HEK293 (cell line): ENCODE measurements around the gene ATXN7.

Experiments used
- CTCF ChIA-PET: fragments of 350-600 bp; formaldehyde crosslinking; extraction: SDS; loops from one replicate; lab custom pipeline; 2021; ENCODE audit warnings: antibody characterized with exemption; lab: Yijun Ruan, JAX
- POLR2A ChIA-PET: fragments of 300-600 bp; formaldehyde crosslinking; extraction: SDS; loops from one replicate; lab custom pipeline; 2020; ENCODE audit warnings: antibody characterized with exemption, inconsistent platforms; lab: Yijun Ruan, JAX
- H3K27ac ChIP-seq: fragments of 200-500 bp; sonication (Bioruptor generic); 2 replicates; pipeline ENCODE4 v1.5.1; 2014; ENCODE audit warnings: low read depth, low read length, control low read depth, inconsistent platforms; ENCODE audit errors: extremely low read depth
- H3K36me3 ChIP-seq, 2 experiments: fragments of 200-500 bp in 1 of 2; sonication (Bioruptor generic) in 1 of 2; 1 replicate in 1 of 2; 2 replicates in 1 of 2; pipeline ENCODE4 v1.5.1; 2014 to 2017; ENCODE audit warnings: inconsistent platforms in 2 of 2, low read length in 2 of 2; ENCODE audit not compliant: control insufficient read depth in 2 of 2, insufficient read depth in 1 of 2
- H3K4me1 ChIP-seq: fragments of 200-500 bp; sonication (Bioruptor generic); 2 replicates; pipeline ENCODE4 v1.5.1; 2014; ENCODE audit warnings: mild to moderate bottlenecking, low read length, inconsistent platforms; ENCODE audit not compliant: control insufficient read depth, insufficient read depth
- H3K4me3 ChIP-seq: 2 replicates; pipeline ENCODE4 v1.5.1; 2011; ENCODE audit warnings: low read depth, mild to moderate bottlenecking, control low read depth, low read length, moderate library complexity
- H3K9me3 ChIP-seq: fragments of 200-500 bp; sonication (Bioruptor generic); 2 replicates; pipeline ENCODE4 v1.5.1; 2014; ENCODE audit warnings: low read depth, low read length, inconsistent platforms; ENCODE audit not compliant: control insufficient read depth, insufficient read depth
- KLF10 ChIP-seq: fragments of 450-650 bp; IDR thresholded peaks from 2 replicates; pipeline ENCODE4 v1.5.1; 2018; ENCODE audit warnings: missing biosample characterization, mild to moderate bottlenecking, missing genetic modification characterization
- KLF7 ChIP-seq: fragments of 450-650 bp; formaldehyde crosslinking; IDR thresholded peaks from 2 replicates; pipeline ENCODE4 v1.5.1; 2016; ENCODE audit warnings: missing biosample characterization, missing genetic modification characterization, borderline replicate concordance
- MYNN ChIP-seq: fragments of 450-650 bp; formaldehyde crosslinking; IDR thresholded peaks from 2 replicates; pipeline ENCODE4 v1.5.1; 2016; ENCODE audit warnings: missing biosample characterization, missing genetic modification characterization, borderline replicate concordance
- PRDM1 ChIP-seq: fragments of 450-650 bp; formaldehyde crosslinking; IDR thresholded peaks from 2 replicates; pipeline ENCODE4; 2016; ENCODE audit warnings: missing biosample characterization, missing genetic modification characterization
- SCRT2 ChIP-seq: fragments of 450-650 bp; formaldehyde crosslinking; IDR thresholded peaks from 2 replicates; pipeline ENCODE4 v1.5.1; 2016; ENCODE audit warnings: missing biosample characterization, missing genetic modification characterization
- SP7 ChIP-seq: fragments of 450-650 bp; formaldehyde crosslinking; IDR thresholded peaks from 2 replicates; pipeline ENCODE4 v1.5.1; 2016; ENCODE audit warnings: missing biosample characterization, missing genetic modification characterization
- ZBTB17 ChIP-seq: fragments of 450-650 bp; formaldehyde crosslinking; IDR thresholded peaks from 2 replicates; pipeline ENCODE4 v1.5.1; 2016; ENCODE audit warnings: missing biosample characterization, missing genetic modification characterization
- ZEB2 ChIP-seq: fragments of 450-650 bp; formaldehyde crosslinking; IDR thresholded peaks from 2 replicates; pipeline ENCODE4 v1.5.1; 2016; ENCODE audit warnings: missing biosample characterization, missing genetic modification characterization
- ZNF311 ChIP-seq: fragments of 450-650 bp; formaldehyde crosslinking; IDR thresholded peaks from 2 replicates; pipeline ENCODE4 v1.5.1; 2017; ENCODE audit warnings: missing biosample characterization, missing genetic modification characterization, borderline replicate concordance
- ZNF366 ChIP-seq: fragments of 450-650 bp; formaldehyde crosslinking; conservative IDR thresholded peaks from 2 replicates; pipeline ENCODE4 v1.5.1; 2016; ENCODE audit warnings: missing biosample characterization, missing genetic modification characterization
- ZNF600 ChIP-seq: fragments of 450-650 bp; formaldehyde crosslinking; IDR thresholded peaks from 2 replicates; pipeline ENCODE4 v1.5.1; 2016; ENCODE audit warnings: missing biosample characterization, missing genetic modification characterization
- ZNF629 ChIP-seq: fragments of 450-650 bp; formaldehyde crosslinking; IDR thresholded peaks from 2 replicates; pipeline ENCODE4 v1.5.1; 2017; ENCODE audit warnings: missing biosample characterization, missing genetic modification characterization
- TF ChIP-seq, protein P1 (sequence below): fragments of 450-650 bp; formaldehyde crosslinking; IDR thresholded peaks from 2 replicates; pipeline ENCODE4 v1.5.1; 2017; ENCODE audit warnings: missing biosample characterization, missing genetic modification characterization
- TF ChIP-seq, protein P2 (sequence below): fragments of 450-650 bp; formaldehyde crosslinking; IDR thresholded peaks from 2 replicates; pipeline ENCODE4 v1.5.1; 2017; ENCODE audit warnings: missing biosample characterization, missing genetic modification characterization
- TF ChIP-seq, protein P3 (sequence below): fragments of 450-650 bp; formaldehyde crosslinking; IDR thresholded peaks from 2 replicates; pipeline ENCODE4 v1.5.1; 2016; ENCODE audit warnings: missing biosample characterization, missing genetic modification characterization, low read depth
- TF ChIP-seq, protein P4 (sequence below): fragments of 450-650 bp; formaldehyde crosslinking; IDR thresholded peaks from 2 replicates; pipeline ENCODE4 v1.5.1; 2016; ENCODE audit warnings: missing biosample characterization, missing genetic modification characterization, low read depth
- TF ChIP-seq, protein P5 (sequence below): fragments of 450-650 bp; formaldehyde crosslinking; IDR thresholded peaks from 2 replicates; pipeline ENCODE4 v1.5.1; 2017; ENCODE audit warnings: missing biosample characterization, missing genetic modification characterization
- TF ChIP-seq, protein P6 (sequence below): fragments of 450-650 bp; IDR thresholded peaks from 2 replicates; pipeline ENCODE4 v1.5.1; 2018; ENCODE audit warnings: missing biosample characterization, mild to moderate bottlenecking, missing genetic modification characterization

The ATXN7 gene

DNA sequence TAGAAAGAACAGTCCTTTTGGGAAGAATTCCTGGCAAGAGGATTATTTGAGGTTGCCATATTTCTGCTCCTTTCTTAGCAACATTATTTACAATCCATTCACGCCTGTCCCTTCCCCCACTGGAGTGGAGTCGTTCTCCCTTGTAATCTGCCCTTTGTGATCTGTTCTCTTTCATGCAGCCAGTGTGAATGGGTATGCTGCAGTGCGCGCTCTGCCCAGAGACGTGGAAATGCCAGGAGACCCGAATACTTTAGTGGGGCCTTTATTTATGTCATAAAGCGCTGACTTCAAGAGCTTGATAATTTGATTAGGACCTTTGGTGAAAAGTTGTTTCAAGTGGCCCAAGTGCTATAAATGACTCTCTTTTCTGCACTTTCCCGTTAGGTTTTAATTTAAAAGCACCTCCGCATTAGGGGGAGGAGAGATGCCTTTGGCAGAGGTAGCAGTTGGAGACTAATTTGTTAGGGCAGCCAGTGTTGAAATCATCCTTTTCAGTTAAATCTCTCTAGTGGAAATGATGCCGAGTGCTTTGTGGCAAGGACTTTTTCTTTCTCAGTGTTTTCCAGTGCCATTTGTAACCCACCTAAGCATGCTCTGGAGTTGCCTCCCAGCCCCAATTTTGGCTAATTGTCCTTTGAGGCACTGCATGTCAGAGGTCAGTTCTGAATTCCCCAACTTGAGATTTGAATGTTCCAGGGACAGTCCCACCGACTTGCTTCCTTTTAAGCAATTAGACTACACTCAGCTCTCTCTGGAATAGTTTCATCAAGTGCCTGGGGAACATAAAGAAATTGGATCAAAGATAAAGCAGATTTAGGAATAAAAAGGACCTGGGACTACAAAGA is 107.2 kb downstream of the ATXN7 start:
- Histone ChIP-seq H3K36me3 (peaks cover 0 to 4% of the 10 kb centered on the region in 2 experiments; a peak in 1 of 3 replicates), H3K27ac (no peak overlapping the region), H3K4me1 (peaks cover 24% of the 10 kb centered on the region), H3K9me3 (no peaks in the 10 kb centered on the region), H3K4me3 (no peak overlapping the region)
- ChIA-PET CTCF (interaction anchor here (0.6 kb wide), 1 partner anchor 23 kb away, joined by 4 read pairs; no protein-coding TSS in a partner anchor), POLR2A (no interaction called here)
- TF ChIP-seq KLF7 (tag by site-specific recombination) (no peak), MYNN (tag by site-specific recombination) (peak; percentile 70; the same call in 1 of the 2 replicates)
- TF ChIP-seq, protein P1, sequence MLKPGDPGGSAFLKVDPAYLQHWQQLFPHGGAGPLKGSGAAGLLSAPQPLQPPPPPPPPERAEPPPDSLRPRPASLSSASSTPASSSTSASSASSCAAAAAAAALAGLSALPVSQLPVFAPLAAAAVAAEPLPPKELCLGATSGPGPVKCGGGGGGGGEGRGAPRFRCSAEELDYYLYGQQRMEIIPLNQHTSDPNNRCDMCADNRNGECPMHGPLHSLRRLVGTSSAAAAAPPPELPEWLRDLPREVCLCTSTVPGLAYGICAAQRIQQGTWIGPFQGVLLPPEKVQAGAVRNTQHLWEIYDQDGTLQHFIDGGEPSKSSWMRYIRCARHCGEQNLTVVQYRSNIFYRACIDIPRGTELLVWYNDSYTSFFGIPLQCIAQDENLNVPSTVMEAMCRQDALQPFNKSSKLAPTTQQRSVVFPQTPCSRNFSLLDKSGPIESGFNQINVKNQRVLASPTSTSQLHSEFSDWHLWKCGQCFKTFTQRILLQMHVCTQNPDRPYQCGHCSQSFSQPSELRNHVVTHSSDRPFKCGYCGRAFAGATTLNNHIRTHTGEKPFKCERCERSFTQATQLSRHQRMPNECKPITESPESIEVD (tag by site-specific recombination): peak; percentile 51
- TF ChIP-seq, protein P2, sequence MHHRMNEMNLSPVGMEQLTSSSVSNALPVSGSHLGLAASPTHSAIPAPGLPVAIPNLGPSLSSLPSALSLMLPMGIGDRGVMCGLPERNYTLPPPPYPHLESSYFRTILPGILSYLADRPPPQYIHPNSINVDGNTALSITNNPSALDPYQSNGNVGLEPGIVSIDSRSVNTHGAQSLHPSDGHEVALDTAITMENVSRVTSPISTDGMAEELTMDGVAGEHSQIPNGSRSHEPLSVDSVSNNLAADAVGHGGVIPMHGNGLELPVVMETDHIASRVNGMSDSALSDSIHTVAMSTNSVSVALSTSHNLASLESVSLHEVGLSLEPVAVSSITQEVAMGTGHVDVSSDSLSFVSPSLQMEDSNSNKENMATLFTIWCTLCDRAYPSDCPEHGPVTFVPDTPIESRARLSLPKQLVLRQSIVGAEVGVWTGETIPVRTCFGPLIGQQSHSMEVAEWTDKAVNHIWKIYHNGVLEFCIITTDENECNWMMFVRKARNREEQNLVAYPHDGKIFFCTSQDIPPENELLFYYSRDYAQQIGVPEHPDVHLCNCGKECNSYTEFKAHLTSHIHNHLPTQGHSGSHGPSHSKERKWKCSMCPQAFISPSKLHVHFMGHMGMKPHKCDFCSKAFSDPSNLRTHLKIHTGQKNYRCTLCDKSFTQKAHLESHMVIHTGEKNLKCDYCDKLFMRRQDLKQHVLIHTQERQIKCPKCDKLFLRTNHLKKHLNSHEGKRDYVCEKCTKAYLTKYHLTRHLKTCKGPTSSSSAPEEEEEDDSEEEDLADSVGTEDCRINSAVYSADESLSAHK (tag by site-specific recombination): peak; percentile 86

DNA sequence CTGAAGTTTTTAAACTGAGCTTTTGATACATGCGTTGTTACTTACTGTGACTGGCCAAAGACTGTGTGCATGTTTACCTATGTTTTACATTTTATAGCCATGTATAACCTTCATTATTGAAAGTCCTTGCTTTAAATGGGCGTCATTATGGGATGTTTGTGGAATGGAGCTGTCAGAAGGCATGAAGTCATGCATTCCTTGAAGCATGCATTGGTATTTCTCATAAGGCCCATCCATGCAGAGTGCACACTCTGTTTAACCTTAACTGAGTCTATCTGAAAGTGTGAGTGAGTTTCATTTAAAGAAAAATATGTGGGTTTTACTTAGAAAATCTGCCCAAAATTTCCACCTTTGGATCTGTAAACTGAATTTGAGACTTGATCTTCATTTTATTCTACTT is 108.5 kb downstream of the ATXN7 start:
- Histone ChIP-seq H3K27ac (no peak overlapping the region), H3K4me3 (no peak overlapping the region), H3K4me1 (peaks cover 29% of the 10 kb centered on the region), H3K36me3 (peaks cover 0 to 4% of the 10 kb centered on the region in 2 experiments; a peak in 1 of 3 replicates), H3K9me3 (no peaks in the 10 kb centered on the region)
- ChIA-PET CTCF (interaction anchor here (1.0 kb wide), 1 partner anchor 12 kb away, joined by 3 read pairs; no protein-coding TSS in a partner anchor), POLR2A (no interaction called here)
- TF ChIP-seq, protein P3, sequence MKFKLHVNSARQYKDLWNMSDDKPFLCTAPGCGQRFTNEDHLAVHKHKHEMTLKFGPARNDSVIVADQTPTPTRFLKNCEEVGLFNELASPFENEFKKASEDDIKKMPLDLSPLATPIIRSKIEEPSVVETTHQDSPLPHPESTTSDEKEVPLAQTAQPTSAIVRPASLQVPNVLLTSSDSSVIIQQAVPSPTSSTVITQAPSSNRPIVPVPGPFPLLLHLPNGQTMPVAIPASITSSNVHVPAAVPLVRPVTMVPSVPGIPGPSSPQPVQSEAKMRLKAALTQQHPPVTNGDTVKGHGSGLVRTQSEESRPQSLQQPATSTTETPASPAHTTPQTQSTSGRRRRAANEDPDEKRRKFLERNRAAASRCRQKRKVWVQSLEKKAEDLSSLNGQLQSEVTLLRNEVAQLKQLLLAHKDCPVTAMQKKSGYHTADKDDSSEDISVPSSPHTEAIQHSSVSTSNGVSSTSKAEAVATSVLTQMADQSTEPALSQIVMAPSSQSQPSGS: no peak
- TF ChIP-seq SP7 (tag by site-specific recombination) (peak; percentile 25; the same call in 1 of the 2 replicates), ZBTB17 (tag by site-specific recombination) (0 out of 2 replicates have a peak, but pooled peaks have one; percentile 13), ZNF366 (tag by site-specific recombination) (0 out of 2 replicates have a peak, but pooled peaks have one; percentile 16), ZNF311 (no peak), ZEB2 (0 out of 2 replicates have a peak, but pooled peaks have one; percentile 16), ZNF600 (tag by site-specific recombination) (0 out of 2 replicates have a peak, but pooled peaks have one; percentile 26), ZNF629 (tag by site-specific recombination) (peak; percentile 30; the same call in 1 of the 2 replicates), KLF10 (tag by site-specific recombination) (peak; percentile 35; the same call in 1 of the 2 replicates), PRDM1 (tag by site-specific recombination) (peak; percentile 69), SCRT2 (tag by site-specific recombination) (no peak)
- TF ChIP-seq, protein P4, sequence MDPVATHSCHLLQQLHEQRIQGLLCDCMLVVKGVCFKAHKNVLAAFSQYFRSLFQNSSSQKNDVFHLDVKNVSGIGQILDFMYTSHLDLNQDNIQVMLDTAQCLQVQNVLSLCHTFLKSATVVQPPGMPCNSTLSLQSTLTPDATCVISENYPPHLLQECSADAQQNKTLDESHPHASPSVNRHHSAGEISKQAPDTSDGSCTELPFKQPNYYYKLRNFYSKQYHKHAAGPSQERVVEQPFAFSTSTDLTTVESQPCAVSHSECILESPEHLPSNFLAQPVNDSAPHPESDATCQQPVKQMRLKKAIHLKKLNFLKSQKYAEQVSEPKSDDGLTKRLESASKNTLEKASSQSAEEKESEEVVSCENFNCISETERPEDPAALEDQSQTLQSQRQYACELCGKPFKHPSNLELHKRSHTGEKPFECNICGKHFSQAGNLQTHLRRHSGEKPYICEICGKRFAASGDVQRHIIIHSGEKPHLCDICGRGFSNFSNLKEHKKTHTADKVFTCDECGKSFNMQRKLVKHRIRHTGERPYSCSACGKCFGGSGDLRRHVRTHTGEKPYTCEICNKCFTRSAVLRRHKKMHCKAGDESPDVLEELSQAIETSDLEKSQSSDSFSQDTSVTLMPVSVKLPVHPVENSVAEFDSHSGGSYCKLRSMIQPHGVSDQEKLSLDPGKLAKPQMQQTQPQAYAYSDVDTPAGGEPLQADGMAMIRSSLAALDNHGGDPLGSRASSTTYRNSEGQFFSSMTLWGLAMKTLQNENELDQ: no peak
- TF ChIP-seq, protein P5, sequence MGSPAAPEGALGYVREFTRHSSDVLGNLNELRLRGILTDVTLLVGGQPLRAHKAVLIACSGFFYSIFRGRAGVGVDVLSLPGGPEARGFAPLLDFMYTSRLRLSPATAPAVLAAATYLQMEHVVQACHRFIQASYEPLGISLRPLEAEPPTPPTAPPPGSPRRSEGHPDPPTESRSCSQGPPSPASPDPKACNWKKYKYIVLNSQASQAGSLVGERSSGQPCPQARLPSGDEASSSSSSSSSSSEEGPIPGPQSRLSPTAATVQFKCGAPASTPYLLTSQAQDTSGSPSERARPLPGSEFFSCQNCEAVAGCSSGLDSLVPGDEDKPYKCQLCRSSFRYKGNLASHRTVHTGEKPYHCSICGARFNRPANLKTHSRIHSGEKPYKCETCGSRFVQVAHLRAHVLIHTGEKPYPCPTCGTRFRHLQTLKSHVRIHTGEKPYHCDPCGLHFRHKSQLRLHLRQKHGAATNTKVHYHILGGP (tag by site-specific recombination): 0 out of 2 replicates have a peak, but pooled peaks have one; percentile 26
- TF ChIP-seq, protein P6, sequence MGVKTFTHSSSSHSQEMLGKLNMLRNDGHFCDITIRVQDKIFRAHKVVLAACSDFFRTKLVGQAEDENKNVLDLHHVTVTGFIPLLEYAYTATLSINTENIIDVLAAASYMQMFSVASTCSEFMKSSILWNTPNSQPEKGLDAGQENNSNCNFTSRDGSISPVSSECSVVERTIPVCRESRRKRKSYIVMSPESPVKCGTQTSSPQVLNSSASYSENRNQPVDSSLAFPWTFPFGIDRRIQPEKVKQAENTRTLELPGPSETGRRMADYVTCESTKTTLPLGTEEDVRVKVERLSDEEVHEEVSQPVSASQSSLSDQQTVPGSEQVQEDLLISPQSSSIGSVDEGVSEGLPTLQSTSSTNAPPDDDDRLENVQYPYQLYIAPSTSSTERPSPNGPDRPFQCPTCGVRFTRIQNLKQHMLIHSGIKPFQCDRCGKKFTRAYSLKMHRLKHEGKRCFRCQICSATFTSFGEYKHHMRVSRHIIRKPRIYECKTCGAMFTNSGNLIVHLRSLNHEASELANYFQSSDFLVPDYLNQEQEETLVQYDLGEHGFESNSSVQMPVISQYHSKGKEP (tag by site-specific recombination): peak; percentile 78
